H9 (cell line): ENCODE measurements around the gene SIGLEC14. TPM values are rescaled to one million over a fixed set of nuclear protein-coding genes. Genes with fewer than 3 reads are reported as not detected.

ENCODE experiments used
- DNase-seq: peaks from one replicate; pipeline ENCODE4 v3.0.0-alpha.2; 2017
- H2AFZ ChIP-seq: one replicate; pipeline ENCODE4 v1.6.1; 2013; ENCODE audit warnings: mild to moderate bottlenecking, low read length, control low read depth, moderate library complexity
- H2AK5ac ChIP-seq: 2 replicates; pipeline ENCODE4 v1.6.1; 2013; ENCODE audit warnings: low read length, control low read depth, mixed read lengths; ENCODE audit not compliant: insufficient read length
- H2BK120ac ChIP-seq: one replicate; pipeline ENCODE4 v1.6.1; 2013; ENCODE audit warnings: low read depth, mild to moderate bottlenecking, low read length, control low read depth, inconsistent platforms; ENCODE audit not compliant: poor library complexity, severe bottlenecking
- H2BK12ac ChIP-seq: 2 replicates; pipeline ENCODE4 v1.6.1; 2013; ENCODE audit warnings: low read length, control low read depth, mixed read lengths, low read depth; ENCODE audit not compliant: insufficient read length
- H2BK15ac ChIP-seq: 2 replicates; pipeline ENCODE4 v1.6.1; 2013; ENCODE audit warnings: low read depth, low read length, control low read depth
- H2BK20ac ChIP-seq: one replicate; pipeline ENCODE4 v1.6.1; 2013; ENCODE audit warnings: low read depth, mild to moderate bottlenecking, low read length, control low read depth, inconsistent platforms; ENCODE audit not compliant: poor library complexity, severe bottlenecking
- H2BK5ac ChIP-seq: 2 replicates; pipeline ENCODE4 v1.6.1; 2013; ENCODE audit warnings: low read length, control low read depth, mixed read lengths; ENCODE audit not compliant: insufficient read length
- H3K14ac ChIP-seq: 2 replicates; pipeline ENCODE4 v1.6.1; 2013; ENCODE audit warnings: low read length, control low read depth; ENCODE audit not compliant: insufficient read depth
- H3K18ac ChIP-seq: 2 replicates; pipeline ENCODE4 v1.6.1; 2013; ENCODE audit warnings: low read depth, mild to moderate bottlenecking, mixed read lengths, low read length, control low read depth; ENCODE audit not compliant: insufficient read length
- H3K23ac ChIP-seq: 2 replicates; pipeline ENCODE4 v1.6.1; 2013; ENCODE audit warnings: low read length, control low read depth, mixed read lengths, low read depth; ENCODE audit not compliant: insufficient read length
- H3K23me2 ChIP-seq: 2 replicates; pipeline ENCODE4 v1.6.1; 2013; ENCODE audit warnings: low read depth, mild to moderate bottlenecking, mixed read lengths, low read length, control low read depth; ENCODE audit not compliant: insufficient read length, poor library complexity, severe bottlenecking
- H3K27ac ChIP-seq: 2 replicates; pipeline ENCODE4 v1.5.1; 2013; ENCODE audit warnings: low read length, control low read depth, mixed read lengths, low read depth; ENCODE audit not compliant: insufficient read length
- H3K27me3 ChIP-seq: 2 replicates; pipeline ENCODE4 v1.6.1; 2013; ENCODE audit warnings: low read length, control low read depth, inconsistent platforms; ENCODE audit not compliant: insufficient read depth
- H3K4ac ChIP-seq: 2 replicates; pipeline ENCODE4 v1.6.1; 2013; ENCODE audit warnings: low read depth, mild to moderate bottlenecking, control low read depth, inconsistent platforms, low read length, moderate library complexity
- H3K4me1 ChIP-seq: 2 replicates; pipeline ENCODE4 v1.6.1; 2013; ENCODE audit warnings: low read length, control low read depth, inconsistent platforms; ENCODE audit not compliant: insufficient read depth
- H3K4me2 ChIP-seq: 2 replicates; pipeline ENCODE4 v1.6.1; 2013; ENCODE audit warnings: low read length, control low read depth, mixed read lengths; ENCODE audit not compliant: insufficient read length, insufficient read depth
- H3K56ac ChIP-seq: 2 replicates; pipeline ENCODE4 v1.6.1; 2013; ENCODE audit warnings: low read depth, mild to moderate bottlenecking, mixed read lengths, low read length, control low read depth; ENCODE audit not compliant: insufficient read length
- H3K79me1 ChIP-seq: 2 replicates; pipeline ENCODE4 v1.6.1; 2013; ENCODE audit warnings: low read depth, mild to moderate bottlenecking, moderate library complexity, low read length, control low read depth, inconsistent platforms; ENCODE audit not compliant: insufficient read depth, poor library complexity, severe bottlenecking
- H3K79me2 ChIP-seq: 2 replicates; pipeline ENCODE4 v1.6.1; 2013; ENCODE audit warnings: low read length, control low read depth, inconsistent platforms; ENCODE audit not compliant: insufficient read depth
- H3K9ac ChIP-seq: 2 replicates; pipeline ENCODE4 v1.6.1; 2013; ENCODE audit warnings: low read length, control low read depth, mixed read lengths; ENCODE audit not compliant: insufficient read length; ENCODE audit errors: extremely low read depth
- H3K9me3 ChIP-seq: one replicate; pipeline ENCODE4 v1.6.1; 2013; ENCODE audit warnings: low read depth, low read length, inconsistent platforms; ENCODE audit not compliant: control insufficient read depth
- H3T11ph ChIP-seq: one replicate; pipeline ENCODE4 v1.6.1; 2013; ENCODE audit warnings: mild to moderate bottlenecking, low read length, control low read depth, inconsistent platforms
- H4K20me1 ChIP-seq: one replicate; pipeline ENCODE4 v1.6.1; 2013; ENCODE audit not compliant: control insufficient read depth, insufficient read length, insufficient read depth
- H4K5ac ChIP-seq: 2 replicates; pipeline ENCODE4 v1.6.1; 2013; ENCODE audit warnings: low read depth, mild to moderate bottlenecking, mixed read lengths, low read length, control low read depth; ENCODE audit not compliant: insufficient read length
- H4K8ac ChIP-seq: replicated peaks from 2 replicates; pipeline ENCODE4 v1.6.1; 2013; ENCODE audit warnings: low read length, control low read depth, mixed read lengths, low read depth; ENCODE audit not compliant: insufficient read length
- H4K91ac ChIP-seq: 2 replicates; pipeline ENCODE4 v1.6.1; 2013; ENCODE audit warnings: low read depth, mild to moderate bottlenecking, moderate library complexity, mixed read lengths, low read length, control low read depth; ENCODE audit not compliant: insufficient read length
- H3K27ac Mint-ChIP-seq, 3 experiments: 2 replicates in 2 of 3; 3 replicates in 1 of 3; pipeline ENCODE4 v1.8.0; 2020 to 2021; ENCODE audit warnings: mixed read lengths in 3 of 3, mild to moderate bottlenecking in 1 of 3, moderate library complexity in 1 of 3
- H3K27me3 Mint-ChIP-seq: 2 replicates; pipeline ENCODE4 v1.8.0; 2021; ENCODE audit warnings: low read depth, mild to moderate bottlenecking, moderate library complexity, mixed read lengths
- H3K36me3 Mint-ChIP-seq, 3 experiments: 2 replicates in 2 of 3; 3 replicates in 1 of 3; pipeline ENCODE4 v1.8.0; 2020 to 2021; ENCODE audit warnings: low read depth in 3 of 3, mixed read lengths in 3 of 3; ENCODE audit not compliant: insufficient read depth in 1 of 3
- H3K4me1 Mint-ChIP-seq, 2 experiments: 2 replicates each; pipeline ENCODE4 v1.8.0; 2020; ENCODE audit warnings: mixed read lengths in 2 of 2
- H3K4me3 Mint-ChIP-seq, 2 experiments: 2 replicates in 1 of 2; 3 replicates in 1 of 2; pipeline ENCODE4 v1.8.0; 2020 to 2021; ENCODE audit warnings: mild to moderate bottlenecking in 2 of 2, mixed read lengths in 2 of 2, moderate library complexity in 1 of 2
- H3K9me3 Mint-ChIP-seq, 2 experiments: 2 replicates in 1 of 2; 3 replicates in 1 of 2; pipeline ENCODE4 v1.8.0; 2020; ENCODE audit warnings: mild to moderate bottlenecking in 2 of 2, mixed read lengths in 2 of 2, moderate library complexity in 1 of 2
- CTCF ChIP-seq: fragments of 200-600 bp; sonication (generic); conservative IDR thresholded peaks from 3 replicates; pipeline ENCODE4 v1.8.0; 2021; ENCODE audit warnings: antibody characterized with exemption, mild to moderate bottlenecking
- WGBS: extraction: QIAGEN DNeasy Blood & Tissue Kit; methylation state at CpG from one replicate; pipeline ENCODE4 v1.1.7; 2013; ENCODE audit warnings: missing lambda C conversion rate, low lambda C conversion rate, mixed read lengths; ENCODE audit not compliant: insufficient read length; ENCODE audit errors: extremely low coverage; 5-methylcytosine and 5-hydroxymethylcytosine counted together
- total RNA-seq: library from RNA; stranded (reverse); gene quantifications from 2 replicates; pipeline ENCODE4 v1.2.1, GENCODE V29; 2021

SIGLEC14 gene
- total RNA-seq, 1 experiment from 2014 or later = not detected

- Histone ChIP-seq H2AK5ac (no peak overlapping the region), H2BK5ac (no peak overlapping the region), H3K4ac (no peak overlapping the region), H2BK20ac (no peak overlapping the region), H4K5ac (no peak overlapping the region), H3K18ac (no peak overlapping the region), H3K9me3 (no peaks in the 10 kb centered on the region), H3K27me3 (no peaks in the 10 kb centered on the region), H3K4me2 (no peak overlapping the region), H4K8ac (no peak overlapping the region), H2BK15ac (no peak overlapping the region), H2BK120ac (no peak overlapping the region), H3K14ac (no peak overlapping the region), H3K23ac (no peak overlapping the region), H2BK12ac (no peak overlapping the region), H3K23me2 (peaks cover 14% of the 10 kb centered on the region), H4K20me1 (no peaks in the 10 kb centered on the region), H4K91ac (no peak overlapping the region), H3K9ac (no peak overlapping the region), H3K27ac (no peak overlapping the region), H3T11ph (no peak overlapping the region), H3K79me1 (no peaks in the 10 kb centered on the region), H2AFZ (no peak overlapping the region), H3K79me2 (no peaks in the 10 kb centered on the region; the same call in 1 of the 2 replicates), H3K56ac (no peak overlapping the region), H3K4me1 (no peaks in the 10 kb centered on the region)
- Mint-ChIP-seq H3K4me3 (no peak overlapping the region; a peak in 1 of 5 replicates), H3K36me3 (peaks cover 9 to 70% (median 37%) of the 10 kb centered on the region in 3 experiments; a peak in 6 of 7 replicates), H3K27ac (no peak overlapping the region), H3K9me3 (no peaks in the 10 kb centered on the region; a peak in 1 of 5 replicates), H3K27me3 (no peaks in the 10 kb centered on the region), H3K4me1 (peaks cover 18 to 21% of the 10 kb centered on the region in 2 experiments)
- WGBS = no CpG with 5 or more reads among the region's 9 CpGs
- TF ChIP-seq CTCF = no peak
- DNase-seq = no peak
Observed at GRCh38 chr19:51695088-51695487, 48.5 kb upstream of the SIGLEC14 start.
